Stimulated activated CD4-positive, alpha-beta T cell treated with anti-CD3 and anti-CD28 coated beads, TNF-alpha, amount 100 ng/mL, for 1 hour (primary cell): ENCODE data around the gene ATP5F1D.

ENCODE experiments used
- DNase-seq, 3 donors: peaks; one replicate each; pipeline ENCODE4 v3.0.0-alpha.2; 2020; ENCODE audit warnings: low read depth in 3 of 3, low spot score in 1 of 3

ATP5F1D gene

GRCh38 chr19:1256646-1257474 is 15.3 kb downstream of the ATP5F1D start:
- no peak for DNase-seq

GRCh38 chr19:1257475-1258162 is 16.1 kb downstream of the ATP5F1D start:
- DNase-seq, result no peak

- DNase-seq, result no peak
Measured at GRCh38 chr19:1258163-1258492, 16.6 kb downstream of the ATP5F1D start.

- no peak for DNase-seq
Measured at GRCh38 chr19:1258707-1259205, 17.2 kb downstream of the ATP5F1D start.

- no peak for DNase-seq
Measured at GRCh38 chr19:1259206-1259875, 17.8 kb downstream of the ATP5F1D start.

GRCh38 chr19:1259876-1260748 is 18.6 kb downstream of the ATP5F1D start:
- DNase-seq, result no peak

GRCh38 chr19:1260749-1261537 is 19.4 kb downstream of the ATP5F1D start:
- DNase-seq, result peak; percentile 94 to 98 (median 94)

- DNase-seq, result no peak
Measured at GRCh38 chr19:1261538-1261797, 19.9 kb downstream of the ATP5F1D start.

GRCh38 chr19:1261798-1262622 is 20.5 kb downstream of the ATP5F1D start:
- DNase-seq, result no peak

GRCh38 chr19:1262623-1263123 is 21.1 kb downstream of the ATP5F1D start:
- DNase-seq, result no peak

- no peak for DNase-seq
Measured at GRCh38 chr19:1263188-1263587, 21.6 kb downstream of the ATP5F1D start.

GRCh38 chr19:1264801-1265614 is 23.5 kb downstream of the ATP5F1D start:
- no peak for DNase-seq

GRCh38 chr19:1265615-1266128 is 24.1 kb downstream of the ATP5F1D start:
- DNase-seq, result no peak

GRCh38 chr19:1266129-1266915 is 24.8 kb downstream of the ATP5F1D start:
- DNase-seq, result peak; percentile 61 to 66 (median 65)

GRCh38 chr19:1266916-1267476 is 25.4 kb downstream of the ATP5F1D start:
- DNase-seq, result peak in 1 of 3 donors; percentile 57

GRCh38 chr19:1267477-1268225 is 26.1 kb downstream of the ATP5F1D start:
- no peak for DNase-seq
